IPS-18a (cell line): ENCODE results near the gene HIC1.

ENCODE experiments used
- H3K27ac ChIP-seq: one replicate; pipeline ENCODE4 v1.5.1; 2013; ENCODE audit warnings: low read length
- H3K27me3 ChIP-seq: one replicate; pipeline ENCODE4 v1.6.1; 2013; ENCODE audit warnings: mild to moderate bottlenecking, low read length; ENCODE audit not compliant: control insufficient read depth, insufficient read depth
- H3K36me3 ChIP-seq: one replicate; pipeline ENCODE4 v1.6.1; 2013; ENCODE audit warnings: low read depth, low read length; ENCODE audit not compliant: control insufficient read depth
- H3K4me1 ChIP-seq: one replicate; pipeline ENCODE4 v1.6.1; 2013; ENCODE audit warnings: low read depth, low read length; ENCODE audit not compliant: control insufficient read depth
- H3K4me3 ChIP-seq: one replicate; pipeline ENCODE4 v1.5.1; 2013; ENCODE audit warnings: low read length
- H3K9ac ChIP-seq: one replicate; pipeline ENCODE4 v1.6.1; 2013; ENCODE audit warnings: mild to moderate bottlenecking, low read length, moderate library complexity
- H3K9me3 ChIP-seq: one replicate; pipeline ENCODE4 v1.6.1; 2013; ENCODE audit warnings: low read depth, low read length; ENCODE audit not compliant: control insufficient read depth

The HIC1 gene

GRCh38 chr17:2077040-2077439 is 22.1 kb downstream of the HIC1 start:
- Histone ChIP-seq H3K4me3 (no peak overlapping the region), H3K36me3 (peaks cover 6% of the 10 kb centered on the region), H3K27ac (no peak overlapping the region)

GRCh38 chr17:2081564-2081963 is 26.7 kb downstream of the HIC1 start:
- H3K9ac ChIP-seq, result no peak overlapping the region
- no peak overlapping the region for H3K4me3 ChIP-seq
- no peak overlapping the region for H3K27ac ChIP-seq
- H3K4me1 ChIP-seq, result no peaks in the 10 kb centered on the region
- no peaks in the 10 kb centered on the region for H3K9me3 ChIP-seq
- peaks cover 6% of the 10 kb centered on the region for H3K36me3 ChIP-seq
- H3K27me3 ChIP-seq, result no peaks in the 10 kb centered on the region

More at GRCh38 chr17:2077040-2077439, 22.1 kb downstream of the HIC1 start:
- no peak overlapping the region for H3K9ac ChIP-seq
- H3K27me3 ChIP-seq, result no peaks in the 10 kb centered on the region
- no peaks in the 10 kb centered on the region for H3K9me3 ChIP-seq
- H3K4me1 ChIP-seq, result peaks cover 5% of the 10 kb centered on the region

- Histone ChIP-seq H3K9ac (no peak overlapping the region), H3K27ac (no peak overlapping the region), H3K4me1 (no peaks in the 10 kb centered on the region), H3K4me3 (no peak overlapping the region), H3K36me3 (peaks cover 6% of the 10 kb centered on the region), H3K27me3 (no peaks in the 10 kb centered on the region), H3K9me3 (no peaks in the 10 kb centered on the region)
Observed at GRCh38 chr17:2082003-2082781, 27.3 kb downstream of the HIC1 start.

GRCh38 chr17:2083613-2084035 is 28.7 kb downstream of the HIC1 start:
- no peak overlapping the region for H3K4me3 ChIP-seq
- no peak overlapping the region for H3K27ac ChIP-seq
- H3K27me3 ChIP-seq, result no peaks in the 10 kb centered on the region
- peaks cover 7% of the 10 kb centered on the region for H3K4me1 ChIP-seq
- no peaks in the 10 kb centered on the region for H3K9me3 ChIP-seq
- H3K36me3 ChIP-seq, result peaks cover 6% of the 10 kb centered on the region
- H3K9ac ChIP-seq, result no peak overlapping the region

GRCh38 chr17:2084036-2084765 is 29.3 kb downstream of the HIC1 start:
- Histone ChIP-seq H3K27ac (no peak overlapping the region), H3K27me3 (no peaks in the 10 kb centered on the region), H3K9me3 (no peaks in the 10 kb centered on the region), H3K9ac (no peak overlapping the region), H3K4me1 (peaks cover 13% of the 10 kb centered on the region), H3K4me3 (no peak overlapping the region), H3K36me3 (peaks cover 6% of the 10 kb centered on the region)

GRCh38 chr17:2084766-2085647 is 30.1 kb downstream of the HIC1 start:
- no peak overlapping the region for H3K4me3 ChIP-seq
- H3K9me3 ChIP-seq, result no peaks in the 10 kb centered on the region
- H3K4me1 ChIP-seq, result peaks cover 17% of the 10 kb centered on the region
- no peak overlapping the region for H3K9ac ChIP-seq
- peaks cover 6% of the 10 kb centered on the region for H3K36me3 ChIP-seq
- H3K27me3 ChIP-seq, result no peaks in the 10 kb centered on the region
- no peak overlapping the region for H3K27ac ChIP-seq

GRCh38 chr17:2085648-2085949 is 30.7 kb downstream of the HIC1 start:
- Histone ChIP-seq H3K9ac (no peak overlapping the region), H3K9me3 (no peaks in the 10 kb centered on the region), H3K27ac (no peak overlapping the region), H3K4me1 (peaks cover 23% of the 10 kb centered on the region), H3K36me3 (peaks cover 6% of the 10 kb centered on the region), H3K27me3 (no peaks in the 10 kb centered on the region), H3K4me3 (no peak overlapping the region)

GRCh38 chr17:2086306-2086705 is 31.4 kb downstream of the HIC1 start:
- Histone ChIP-seq H3K4me1 (peaks cover 30% of the 10 kb centered on the region), H3K9ac (no peak overlapping the region), H3K27me3 (no peaks in the 10 kb centered on the region), H3K36me3 (peaks cover under 1% of the 10 kb centered on the region), H3K4me3 (no peak overlapping the region), H3K9me3 (no peaks in the 10 kb centered on the region), H3K27ac (no peak overlapping the region)

GRCh38 chr17:2087597-2088211 is 32.8 kb downstream of the HIC1 start:
- Histone ChIP-seq H3K27ac (no peak overlapping the region), H3K4me1 (peaks cover 31% of the 10 kb centered on the region), H3K9me3 (no peaks in the 10 kb centered on the region), H3K4me3 (no peak overlapping the region), H3K36me3 (no peaks in the 10 kb centered on the region), H3K9ac (no peak overlapping the region), H3K27me3 (no peaks in the 10 kb centered on the region)

GRCh38 chr17:2089021-2089422 is 34.1 kb downstream of the HIC1 start:
- Histone ChIP-seq H3K9me3 (no peaks in the 10 kb centered on the region), H3K36me3 (no peaks in the 10 kb centered on the region), H3K9ac (no peak overlapping the region), H3K4me3 (no peak overlapping the region), H3K27ac (no peak overlapping the region), H3K27me3 (no peaks in the 10 kb centered on the region), H3K4me1 (peaks cover 31% of the 10 kb centered on the region)

GRCh38 chr17:2090210-2090641 is 35.3 kb downstream of the HIC1 start:
- Histone ChIP-seq H3K9ac (no peak overlapping the region), H3K9me3 (no peaks in the 10 kb centered on the region), H3K27me3 (no peaks in the 10 kb centered on the region), H3K4me1 (peaks cover 34% of the 10 kb centered on the region), H3K36me3 (no peaks in the 10 kb centered on the region), H3K27ac (no peak overlapping the region), H3K4me3 (no peak overlapping the region)
